ENCODE results near the gene ZNF649. TPM values are rescaled to one million over a fixed set of nuclear protein-coding genes. Genes with fewer than 3 reads are reported as not detected.

ZNF649 gene
- total RNA-seq, 1 experiment from 2014 or later, result 7.3 TPM

- TF ChIP-seq, protein P1, sequence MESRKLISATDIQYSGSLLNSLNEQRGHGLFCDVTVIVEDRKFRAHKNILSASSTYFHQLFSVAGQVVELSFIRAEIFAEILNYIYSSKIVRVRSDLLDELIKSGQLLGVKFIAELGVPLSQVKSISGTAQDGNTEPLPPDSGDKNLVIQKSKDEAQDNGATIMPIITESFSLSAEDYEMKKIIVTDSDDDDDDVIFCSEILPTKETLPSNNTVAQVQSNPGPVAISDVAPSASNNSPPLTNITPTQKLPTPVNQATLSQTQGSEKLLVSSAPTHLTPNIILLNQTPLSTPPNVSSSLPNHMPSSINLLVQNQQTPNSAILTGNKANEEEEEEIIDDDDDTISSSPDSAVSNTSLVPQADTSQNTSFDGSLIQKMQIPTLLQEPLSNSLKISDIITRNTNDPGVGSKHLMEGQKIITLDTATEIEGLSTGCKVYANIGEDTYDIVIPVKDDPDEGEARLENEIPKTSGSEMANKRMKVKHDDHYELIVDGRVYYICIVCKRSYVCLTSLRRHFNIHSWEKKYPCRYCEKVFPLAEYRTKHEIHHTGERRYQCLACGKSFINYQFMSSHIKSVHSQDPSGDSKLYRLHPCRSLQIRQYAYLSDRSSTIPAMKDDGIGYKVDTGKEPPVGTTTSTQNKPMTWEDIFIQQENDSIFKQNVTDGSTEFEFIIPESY (IDR thresholded peaks at IDR 0.05; ENCODE audit: extremely low read depth, insufficient replicate concordance, low read length), result no peak
- no peak for TF ChIP-seq TCF7L2 (IDR thresholded peaks at IDR 0.05; ENCODE audit: borderline replicate concordance, extremely low read depth, insufficient read depth, insufficient read length)
- TF ChIP-seq YY1 (IDR thresholded peaks at IDR 0.05; ENCODE audit: extremely low read depth, insufficient replicate concordance, low read depth, low read length), result peak; percentile 100
- no peak for TF ChIP-seq JUND (IDR thresholded peaks at IDR 0.05)
Measured at GRCh38 chr19:51904331-51905165, at the start of gene ZNF649 (continued).

GRCh38 chr19:51948975-51949374 lies 44.2 kb upstream of the ZNF649 start:
- no peaks in the 10 kb centered on the region for H3K27me3 ChIP-seq (ENCODE audit: insufficient read depth, low read length)
- no peak overlapping the region for H3K4me3 ChIP-seq (replicated peaks in 1 of 2; ENCODE audit: low read depth in 1 of 2, low read length in 2 of 2)
- H3K36me3 ChIP-seq (ENCODE audit: control insufficient read depth in 1 of 2, insufficient read depth in 2 of 2, low read length in 2 of 2), result peaks cover 2 to 14% of the 10 kb centered on the region in 2 experiments; a peak in 3 of 4 replicates
- ChIA-PET RAD21 (ENCODE audit: low non-redundant PET in 1 of 2, low total read pairs in 2 of 2, uncharacterized antibody in 2 of 2, unreplicated experiment in 2 of 2) (no interaction called here), POLR2A (no interaction called here), CTCF (no interaction called here)
- no peak for ATAC-seq
- no peaks in the 10 kb centered on the region for H3K79me2 ChIP-seq (ENCODE audit: insufficient read depth, low read length)
- no peaks in the 10 kb centered on the region for H4K20me1 ChIP-seq (ENCODE audit: insufficient read depth)
- no TSS peak for BruUV-seq (replicated peaks)
- H2AFZ ChIP-seq (ENCODE audit: low read depth, low read length, poor library complexity, severe bottlenecking), result no peak overlapping the region
- intact Hi-C loops (cut with micrococcal nuclease), result no loop called here
- no peak overlapping the region for H3K4me2 ChIP-seq (ENCODE audit: low read length)
- TF ChIP-seq EZH2phosphoT487 (IDR thresholded peaks at IDR 0.05; ENCODE audit: borderline replicate concordance) (no peak), POLR2A (IDR thresholded peaks at IDR 0.05; ENCODE audit: borderline replicate concordance, extremely low read depth, insufficient read depth, insufficient read length) (no peak), REST (IDR thresholded peaks at IDR 0.05; ENCODE audit: low read depth) (no peak)
- TF ChIP-seq, protein P1 (IDR thresholded peaks at IDR 0.05; ENCODE audit: extremely low read depth, insufficient replicate concordance, low read length), result no peak
- no peaks in the 10 kb centered on the region for H3K9me2 ChIP-seq (ENCODE audit: insufficient read depth)
- H3K9me3 ChIP-seq (ENCODE audit: control insufficient read depth in 1 of 2, insufficient read depth in 1 of 2, low read depth in 1 of 2, low read length in 2 of 2), result peaks cover 20 to 42% of the 10 kb centered on the region in 2 experiments; a peak in 3 of 4 replicates
- H3K4me1 ChIP-seq (ENCODE audit: control insufficient read depth in 1 of 2, insufficient read depth in 2 of 2, low read length in 2 of 2), result no peaks in the 10 kb centered on the region
- DNase-seq (ENCODE audit: low read depth, low spot score), result no peak
- no peak overlapping the region for H3K9ac ChIP-seq (ENCODE audit: low read length)
- H3K27ac ChIP-seq (ENCODE audit: low read depth, low read length), result no peak overlapping the region

Data from HCT116 (cell line).